GM23338 (cell line): ENCODE measurements around the gene VOPP1. TPM values are rescaled to one million over a fixed set of nuclear protein-coding genes. Genes with fewer than 3 reads are reported as not detected.

Source experiments
- ATAC-seq: fragments of 200-7000 bp; cut with Tn5 transposase; 3 replicates; pipeline ENCODE4 v1.9.1; 2020
- DNase-seq: peaks from one replicate; pipeline ENCODE4 v3.0.0-alpha.2; 2015; ENCODE audit warnings: low spot score
- H2AFZ ChIP-seq: fragments of 200-600 bp; sonication (generic); 2 replicates; pipeline ENCODE4 v1.8.0; 2016; ENCODE audit warnings: antibody characterized with exemption, mild to moderate bottlenecking, moderate library complexity
- H3F3A ChIP-seq: fragments of 200-600 bp; sonication (generic); replicated peaks from 2 replicates; pipeline ENCODE4 v1.8.0; 2017; ENCODE audit warnings: antibody characterized with exemption, mixed run types, low read depth
- H3K27ac ChIP-seq: fragments of 200-600 bp; sonication (generic); 2 replicates; pipeline ENCODE4 v1.6.1; 2016; ENCODE audit warnings: low read depth
- H3K27me3 ChIP-seq: fragments of 200-600 bp; sonication (generic); 2 replicates; pipeline ENCODE4 v1.8.0; 2016; ENCODE audit warnings: mild to moderate bottlenecking, mixed run types, moderate library complexity; ENCODE audit not compliant: insufficient read depth
- H3K36me3 ChIP-seq: fragments of 200-600 bp; sonication (generic); 2 replicates; pipeline ENCODE4 v1.8.0; 2016; ENCODE audit warnings: mild to moderate bottlenecking; ENCODE audit not compliant: insufficient read depth
- H3K4me1 ChIP-seq: fragments of 200-600 bp; sonication (generic); 2 replicates; pipeline ENCODE4 v1.8.0; 2016; ENCODE audit warnings: mild to moderate bottlenecking, moderate library complexity; ENCODE audit not compliant: insufficient read depth
- H3K4me2 ChIP-seq: fragments of 200-600 bp; sonication (generic); 2 replicates; pipeline ENCODE4 v1.7.1; 2017; ENCODE audit warnings: mixed run types
- H3K4me3 ChIP-seq: fragments of 200-600 bp; sonication (generic); 2 replicates; pipeline ENCODE4 v1.6.1; 2016; ENCODE audit warnings: mixed run types
- H3K79me2 ChIP-seq: fragments of 200-600 bp; sonication (generic); replicated peaks from 2 replicates; pipeline ENCODE4 v1.8.0; 2017; ENCODE audit warnings: mild to moderate bottlenecking; ENCODE audit not compliant: insufficient read depth
- H3K9me2 ChIP-seq: fragments of 200-600 bp; sonication (generic); 2 replicates; pipeline ENCODE4 v1.8.0; 2017; ENCODE audit not compliant: insufficient read depth
- H4K20me1 ChIP-seq: fragments of 200-600 bp; sonication (generic); replicated peaks from 2 replicates; pipeline ENCODE4 v1.8.0; 2017; ENCODE audit warnings: mild to moderate bottlenecking; ENCODE audit not compliant: insufficient read depth
- H3K27ac Mint-ChIP-seq: 2 replicates; pipeline ENCODE4 v1.8.0; 2020; ENCODE audit warnings: inconsistent platforms, mild to moderate bottlenecking, moderate library complexity, mixed read lengths
- H3K27me3 Mint-ChIP-seq: 3 replicates; pipeline ENCODE4 v1.8.0; 2022; ENCODE audit warnings: low read depth, mild to moderate bottlenecking, moderate library complexity, mixed read lengths, inconsistent platforms; ENCODE audit not compliant: insufficient read depth, poor library complexity
- H3K36me3 Mint-ChIP-seq: 3 replicates; pipeline ENCODE4 v1.8.0; 2021; ENCODE audit warnings: low read depth, mild to moderate bottlenecking, inconsistent platforms, moderate library complexity, mixed read lengths
- H3K4me1 Mint-ChIP-seq: 3 replicates; pipeline ENCODE4 v1.8.0; 2020; ENCODE audit warnings: mild to moderate bottlenecking, inconsistent platforms, mixed read lengths
- H3K4me3 Mint-ChIP-seq: 3 replicates; pipeline ENCODE4 v1.8.0; 2021; ENCODE audit warnings: moderate library complexity, mild to moderate bottlenecking, inconsistent platforms, mixed read lengths
- H3K9me3 Mint-ChIP-seq: 3 replicates; pipeline ENCODE4 v1.8.0; 2020; ENCODE audit warnings: moderate library complexity, mild to moderate bottlenecking, inconsistent platforms, mixed read lengths
- EZH2 ChIP-seq: fragments of 200-600 bp; sonication (generic); IDR thresholded peaks from one replicate; pipeline ENCODE4 v1.8.0; 2017; ENCODE audit warnings: antibody characterized with exemption, mild to moderate bottlenecking, low read depth; ENCODE audit not compliant: unreplicated experiment
- JUNB ChIP-seq: IDR thresholded peaks from one replicate; pipeline ENCODE4 v1.6.1; 2016; ENCODE audit warnings: antibody characterized with exemption; ENCODE audit not compliant: unreplicated experiment
- NANOG ChIP-seq: IDR thresholded peaks from 2 replicates; pipeline ENCODE4 v1.6.1; 2016; ENCODE audit warnings: antibody characterized with exemption, borderline replicate concordance
- POLR2AphosphoS5 ChIP-seq: IDR thresholded peaks from 2 replicates; pipeline ENCODE4 v1.6.1; 2016; ENCODE audit warnings: antibody characterized with exemption, low read depth
- STAT1 ChIP-seq: IDR thresholded peaks from one replicate; pipeline ENCODE4 v1.6.1; 2016; ENCODE audit warnings: antibody characterized with exemption; ENCODE audit not compliant: unreplicated experiment
- ZNF114 ChIP-seq: fragments of 250-450 bp; sonication (Bioruptor Pico); IDR thresholded peaks from 2 replicates; pipeline ENCODE4 v1.5.0; 2020; ENCODE audit warnings: mild to moderate bottlenecking, moderate library complexity
- ZNF331 ChIP-seq: fragments of 250-450 bp; sonication (Bioruptor Pico); IDR thresholded peaks from 2 replicates; pipeline ENCODE4 v1.5.0; 2020; ENCODE audit warnings: low read depth, mild to moderate bottlenecking, moderate library complexity
- ZNF462 ChIP-seq: fragments of 250-450 bp; sonication (Bioruptor Pico); IDR thresholded peaks from 2 replicates; pipeline ENCODE4 v1.5.0; 2020; ENCODE audit warnings: mild to moderate bottlenecking, moderate library complexity
- polyA plus RNA-seq: library from polyadenylated mRNA; unstranded; fragments of >200 nt; fragmentation: Nextera tagmentation; extraction: Ambion mirVana; gene quantifications from 2 replicates; pipeline ENCODE4 v1.2.1, GENCODE V29; 2016
- total RNA-seq: library from RNA; depleted of rRNA; stranded (reverse); fragments of >200 nt; shearing (Covaris generic); gene quantifications from 2 replicates; pipeline ENCODE4 v1.2.3, GENCODE V29; 2014
- TF ChIP-seq, protein P1 (sequence below): IDR thresholded peaks from one replicate; pipeline ENCODE4 v1.6.1; 2018; ENCODE audit warnings: antibody characterized with exemption; ENCODE audit not compliant: unreplicated experiment
- TF ChIP-seq, protein P2 (sequence below), 2 experiments: fragments of 200-600 bp in 1 of 2; sonication (generic) in 1 of 2; conservative IDR thresholded peaks; 2 replicates each; pipeline versions ENCODE4 v1.5.1 to v1.6.1; 2016 to 2017; ENCODE audit warnings: antibody characterized with exemption in 2 of 2, low read depth in 2 of 2, mild to moderate bottlenecking in 2 of 2, moderate library complexity in 1 of 2

VOPP1 gene
- total and polyA plus RNA-seq, 2 experiments from 2014 or later, result 28.2 to 73.7 TPM

DNA sequence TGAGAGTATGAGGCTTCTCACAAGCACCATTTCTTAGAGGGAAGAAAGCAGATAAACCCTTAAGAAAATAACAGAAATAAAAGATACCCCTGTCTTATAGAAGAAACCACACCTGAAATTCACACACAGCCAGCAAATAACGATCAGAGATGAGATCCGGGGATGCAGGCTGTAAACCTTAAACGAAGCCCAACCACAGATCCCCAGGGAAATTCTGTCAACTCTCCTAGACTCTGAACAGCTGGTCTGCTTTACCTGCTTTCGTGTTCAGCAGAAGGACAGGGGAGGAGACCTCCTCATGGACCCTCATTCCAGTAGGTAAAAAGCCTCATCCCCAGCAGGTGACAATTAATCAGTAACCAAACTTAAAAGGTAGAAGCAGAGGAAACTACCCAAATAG, 45.0 kb downstream of the VOPP1 start (continued):
- TF ChIP-seq, protein P1, sequence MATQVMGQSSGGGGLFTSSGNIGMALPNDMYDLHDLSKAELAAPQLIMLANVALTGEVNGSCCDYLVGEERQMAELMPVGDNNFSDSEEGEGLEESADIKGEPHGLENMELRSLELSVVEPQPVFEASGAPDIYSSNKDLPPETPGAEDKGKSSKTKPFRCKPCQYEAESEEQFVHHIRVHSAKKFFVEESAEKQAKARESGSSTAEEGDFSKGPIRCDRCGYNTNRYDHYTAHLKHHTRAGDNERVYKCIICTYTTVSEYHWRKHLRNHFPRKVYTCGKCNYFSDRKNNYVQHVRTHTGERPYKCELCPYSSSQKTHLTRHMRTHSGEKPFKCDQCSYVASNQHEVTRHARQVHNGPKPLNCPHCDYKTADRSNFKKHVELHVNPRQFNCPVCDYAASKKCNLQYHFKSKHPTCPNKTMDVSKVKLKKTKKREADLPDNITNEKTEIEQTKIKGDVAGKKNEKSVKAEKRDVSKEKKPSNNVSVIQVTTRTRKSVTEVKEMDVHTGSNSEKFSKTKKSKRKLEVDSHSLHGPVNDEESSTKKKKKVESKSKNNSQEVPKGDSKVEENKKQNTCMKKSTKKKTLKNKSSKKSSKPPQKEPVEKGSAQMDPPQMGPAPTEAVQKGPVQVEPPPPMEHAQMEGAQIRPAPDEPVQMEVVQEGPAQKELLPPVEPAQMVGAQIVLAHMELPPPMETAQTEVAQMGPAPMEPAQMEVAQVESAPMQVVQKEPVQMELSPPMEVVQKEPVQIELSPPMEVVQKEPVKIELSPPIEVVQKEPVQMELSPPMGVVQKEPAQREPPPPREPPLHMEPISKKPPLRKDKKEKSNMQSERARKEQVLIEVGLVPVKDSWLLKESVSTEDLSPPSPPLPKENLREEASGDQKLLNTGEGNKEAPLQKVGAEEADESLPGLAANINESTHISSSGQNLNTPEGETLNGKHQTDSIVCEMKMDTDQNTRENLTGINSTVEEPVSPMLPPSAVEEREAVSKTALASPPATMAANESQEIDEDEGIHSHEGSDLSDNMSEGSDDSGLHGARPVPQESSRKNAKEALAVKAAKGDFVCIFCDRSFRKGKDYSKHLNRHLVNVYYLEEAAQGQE, result no peak
- TF ChIP-seq STAT1, result no peak
- TF ChIP-seq NANOG, result no peak
- TF ChIP-seq, protein P2, sequence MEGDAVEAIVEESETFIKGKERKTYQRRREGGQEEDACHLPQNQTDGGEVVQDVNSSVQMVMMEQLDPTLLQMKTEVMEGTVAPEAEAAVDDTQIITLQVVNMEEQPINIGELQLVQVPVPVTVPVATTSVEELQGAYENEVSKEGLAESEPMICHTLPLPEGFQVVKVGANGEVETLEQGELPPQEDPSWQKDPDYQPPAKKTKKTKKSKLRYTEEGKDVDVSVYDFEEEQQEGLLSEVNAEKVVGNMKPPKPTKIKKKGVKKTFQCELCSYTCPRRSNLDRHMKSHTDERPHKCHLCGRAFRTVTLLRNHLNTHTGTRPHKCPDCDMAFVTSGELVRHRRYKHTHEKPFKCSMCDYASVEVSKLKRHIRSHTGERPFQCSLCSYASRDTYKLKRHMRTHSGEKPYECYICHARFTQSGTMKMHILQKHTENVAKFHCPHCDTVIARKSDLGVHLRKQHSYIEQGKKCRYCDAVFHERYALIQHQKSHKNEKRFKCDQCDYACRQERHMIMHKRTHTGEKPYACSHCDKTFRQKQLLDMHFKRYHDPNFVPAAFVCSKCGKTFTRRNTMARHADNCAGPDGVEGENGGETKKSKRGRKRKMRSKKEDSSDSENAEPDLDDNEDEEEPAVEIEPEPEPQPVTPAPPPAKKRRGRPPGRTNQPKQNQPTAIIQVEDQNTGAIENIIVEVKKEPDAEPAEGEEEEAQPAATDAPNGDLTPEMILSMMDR (conservative IDR thresholded peaks at IDR 0.05; ENCODE audit: low read depth in 2 of 2), result no peak
- no peak for TF ChIP-seq EZH2
- no peak for TF ChIP-seq ZNF114
- TF ChIP-seq POLR2AphosphoS5, result no peak

GRCh38 chr7:55526770-55527169, 45.5 kb downstream of the VOPP1 start:
- Mint-ChIP-seq H3K9me3 (no peaks in the 10 kb centered on the region), H3K27ac (no peak overlapping the region), H3K36me3 (no peaks in the 10 kb centered on the region), H3K4me3 (no peak overlapping the region), H3K27me3 (peaks cover 5% of the 10 kb centered on the region), H3K4me1 (peaks cover 61% of the 10 kb centered on the region)
- no peaks in the 10 kb centered on the region for H3K27me3 ChIP-seq
- H3K4me2 ChIP-seq, result 0 out of 2 replicates have a peak overlapping the region, but pooled peaks have one; percentile 4
- DNase-seq (peak; percentile 68), ATAC-seq (peak; percentile 91)
- H3K36me3 ChIP-seq, result no peaks in the 10 kb centered on the region
- H3F3A ChIP-seq, result no peaks in the 10 kb centered on the region
- TF ChIP-seq ZNF331 (CRISPR knock-in tag) (no peak), JUNB (no peak), ZNF462 (CRISPR knock-in tag) (no peak)
- TF ChIP-seq, protein P1, result peak; percentile 76
- H3K4me3 ChIP-seq, result no peak overlapping the region
- H3K79me2 ChIP-seq, result peaks cover 100% of the 10 kb centered on the region
- H3K27ac ChIP-seq, result no peak overlapping the region
- peaks cover 57% of the 10 kb centered on the region for H3K4me1 ChIP-seq
- H3K9me2 ChIP-seq, result no peaks in the 10 kb centered on the region
- no peak overlapping the region for H2AFZ ChIP-seq
- peaks cover 20% of the 10 kb centered on the region for H4K20me1 ChIP-seq
